IPS DF 4.7 (cell line): ENCODE data around the gene EBLN2.

Experiments
- DNase-seq: peaks from one replicate; pipeline ENCODE4 v3.0.0-alpha.2; 2013; ENCODE audit warnings: low spot score; ENCODE audit errors: extremely low read depth

Gene EBLN2

GRCh38 chr3:73061416-73061815 lies at the start of gene EBLN2:
Gene EBLN2, plus strand, starts transcription at chr3:73061659. Its CDS starts 423 bp downstream, at chr3:73062082.
- no peak for DNase-seq

GRCh38 chr3:73018298-73018697 lies 43.2 kb upstream of the EBLN2 start:
- DNase-seq, result no peak

- DNase-seq, result no peak
Observed at GRCh38 chr3:73018790-73019441, 42.5 kb upstream of the EBLN2 start.

GRCh38 chr3:73021301-73021835 lies 40.1 kb upstream of the EBLN2 start:
- DNase-seq, result no peak

GRCh38 chr3:73024836-73025235 lies 36.6 kb upstream of the EBLN2 start:
- DNase-seq, result no peak

- no peak for DNase-seq
Observed at GRCh38 chr3:73026111-73026759, 35.2 kb upstream of the EBLN2 start.

GRCh38 chr3:73026760-73027113 lies 34.7 kb upstream of the EBLN2 start:
- DNase-seq, result no peak

- DNase-seq, result no peak
Observed at GRCh38 chr3:73028803-73029202, 32.7 kb upstream of the EBLN2 start.

- DNase-seq, result no peak
Observed at GRCh38 chr3:73029321-73029796, 32.1 kb upstream of the EBLN2 start.

GRCh38 chr3:73030073-73030597 lies 31.3 kb upstream of the EBLN2 start:
- DNase-seq, result no peak

GRCh38 chr3:73031573-73032103 lies 29.8 kb upstream of the EBLN2 start:
- no peak for DNase-seq

- DNase-seq, result no peak
Observed at GRCh38 chr3:73036694-73037591, 24.5 kb upstream of the EBLN2 start.

GRCh38 chr3:73041537-73041936 lies 19.9 kb upstream of the EBLN2 start:
- DNase-seq, result no peak

GRCh38 chr3:73043414-73043813 lies 18.0 kb upstream of the EBLN2 start:
- no peak for DNase-seq

- no peak for DNase-seq
Observed at GRCh38 chr3:73045391-73045790, 16.1 kb upstream of the EBLN2 start.

- no peak for DNase-seq
Observed at GRCh38 chr3:73046195-73046594, 15.3 kb upstream of the EBLN2 start.

GRCh38 chr3:73049319-73049718 lies 12.1 kb upstream of the EBLN2 start:
- no peak for DNase-seq

- no peak for DNase-seq
Observed at GRCh38 chr3:73052857-73053256, 8.6 kb upstream of the EBLN2 start.

- no peak for DNase-seq
Observed at GRCh38 chr3:73055583-73055982, 5.9 kb upstream of the EBLN2 start.

GRCh38 chr3:73056014-73056844 lies 5.2 kb upstream of the EBLN2 start:
- DNase-seq, result no peak

GRCh38 chr3:73056845-73057150 lies 4.7 kb upstream of the EBLN2 start:
- DNase-seq, result no peak
